Measurements from ENCODE around the gene SLC1A4.

SLC1A4 gene

GRCh38 chr2:65020943-65021528 lies 31.8 kb downstream of the SLC1A4 start:
- no peak for DNase-seq (ENCODE audit: low read depth, low spot score)
- Histone ChIP-seq H3K36me3 (ENCODE audit: insufficient read depth, insufficient read length, low read length) (peaks cover 46% of the 10 kb centered on the region), H3K27me3 (ENCODE audit: insufficient read depth, insufficient read length) (no peaks in the 10 kb centered on the region), H3K4me1 (ENCODE audit: insufficient read depth, insufficient read length) (peaks cover 14% of the 10 kb centered on the region), H3K9me3 (ENCODE audit: insufficient read depth, low read length) (no peaks in the 10 kb centered on the region), H3K4me3 (ENCODE audit: insufficient read length, low read depth) (no peak overlapping the region), H3K9ac (ENCODE audit: insufficient read length, low read depth) (no peak overlapping the region)
- TF ChIP-seq SUZ12 (IDR thresholded peaks at IDR 0.05; ENCODE audit: extremely low read depth, insufficient read depth, insufficient read length) (no peak), YY1 (IDR thresholded peaks at IDR 0.05; ENCODE audit: insufficient read depth, insufficient read length) (no peak), ZNF274 (IDR thresholded peaks at IDR 0.05; ENCODE audit: low read depth, low read length) (no peak)

GRCh38 chr2:65021709-65022108 lies 32.5 kb downstream of the SLC1A4 start:
- no peak overlapping the region for H3K4me3 ChIP-seq (ENCODE audit: insufficient read length, low read depth)
- H3K36me3 ChIP-seq (ENCODE audit: insufficient read depth, insufficient read length, low read length), result peaks cover 40% of the 10 kb centered on the region
- no peaks in the 10 kb centered on the region for H3K27me3 ChIP-seq (ENCODE audit: insufficient read depth, insufficient read length)
- no peaks in the 10 kb centered on the region for H3K9me3 ChIP-seq (ENCODE audit: insufficient read depth, low read length)
- no peak for DNase-seq (ENCODE audit: low read depth, low spot score)
- no peak overlapping the region for H3K9ac ChIP-seq (ENCODE audit: insufficient read length, low read depth)
- peaks cover 14% of the 10 kb centered on the region for H3K4me1 ChIP-seq (ENCODE audit: insufficient read depth, insufficient read length)
- TF ChIP-seq SUZ12 (IDR thresholded peaks at IDR 0.05; ENCODE audit: extremely low read depth, insufficient read depth, insufficient read length) (no peak), YY1 (IDR thresholded peaks at IDR 0.05; ENCODE audit: insufficient read depth, insufficient read length) (no peak), ZNF274 (IDR thresholded peaks at IDR 0.05; ENCODE audit: low read depth, low read length) (no peak)

- H3K9me3 ChIP-seq (ENCODE audit: insufficient read depth, low read length), result no peaks in the 10 kb centered on the region
- H3K36me3 ChIP-seq (ENCODE audit: insufficient read depth, insufficient read length, low read length), result peaks cover 40% of the 10 kb centered on the region
- H3K4me1 ChIP-seq (ENCODE audit: insufficient read depth, insufficient read length), result peaks cover 14% of the 10 kb centered on the region
- H3K4me3 ChIP-seq (ENCODE audit: insufficient read length, low read depth), result no peak overlapping the region
- no peaks in the 10 kb centered on the region for H3K27me3 ChIP-seq (ENCODE audit: insufficient read depth, insufficient read length)
- no peak overlapping the region for H3K9ac ChIP-seq (ENCODE audit: insufficient read length, low read depth)
- TF ChIP-seq SUZ12 (IDR thresholded peaks at IDR 0.05; ENCODE audit: extremely low read depth, insufficient read depth, insufficient read length) (no peak), YY1 (IDR thresholded peaks at IDR 0.05; ENCODE audit: insufficient read depth, insufficient read length) (no peak), ZNF274 (IDR thresholded peaks at IDR 0.05; ENCODE audit: low read depth, low read length) (no peak)
- no peak for DNase-seq (ENCODE audit: low read depth, low spot score)
These were observed 33.0 kb downstream of the SLC1A4 start for GRCh38 chr2:65022189-65022588.

DNA sequence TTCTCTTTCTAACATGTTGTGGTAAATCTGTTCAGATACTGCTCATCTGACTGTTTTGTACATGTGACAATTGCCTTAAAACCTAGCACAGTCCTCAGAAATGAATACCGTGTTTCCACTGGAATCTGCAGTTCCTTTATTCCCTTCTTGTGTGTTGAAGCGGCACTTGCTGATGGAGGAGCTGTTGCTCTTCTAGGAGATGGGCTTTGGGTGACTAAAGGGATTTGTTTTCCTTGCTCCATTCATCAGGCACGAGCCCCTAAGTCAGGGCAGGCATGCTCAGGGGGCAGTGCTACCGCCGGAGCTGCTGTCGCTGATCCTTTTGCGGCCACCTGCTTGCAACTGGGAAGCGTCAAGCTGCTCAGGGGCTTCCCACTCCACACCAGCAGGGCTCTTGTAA lies 34.5 kb downstream of the SLC1A4 start:
- no peak for TF ChIP-seq ZNF274 (IDR thresholded peaks at IDR 0.05; ENCODE audit: low read depth, low read length)
- TF ChIP-seq YY1 (IDR thresholded peaks at IDR 0.05; ENCODE audit: insufficient read depth, insufficient read length), result no peak
- TF ChIP-seq SUZ12 (IDR thresholded peaks at IDR 0.05; ENCODE audit: extremely low read depth, insufficient read depth, insufficient read length), result no peak
- no peaks in the 10 kb centered on the region for H3K9me3 ChIP-seq (ENCODE audit: insufficient read depth, low read length)
- no peak for DNase-seq (ENCODE audit: low read depth, low spot score)
- H3K4me1 ChIP-seq (ENCODE audit: insufficient read depth, insufficient read length), result peaks cover 12% of the 10 kb centered on the region
- no peak overlapping the region for H3K9ac ChIP-seq (ENCODE audit: insufficient read length, low read depth)
- no peaks in the 10 kb centered on the region for H3K27me3 ChIP-seq (ENCODE audit: insufficient read depth, insufficient read length)
- H3K36me3 ChIP-seq (ENCODE audit: insufficient read depth, insufficient read length, low read length), result peaks cover 30% of the 10 kb centered on the region
- no peak overlapping the region for H3K4me3 ChIP-seq (ENCODE audit: insufficient read length, low read depth)

DNA sequence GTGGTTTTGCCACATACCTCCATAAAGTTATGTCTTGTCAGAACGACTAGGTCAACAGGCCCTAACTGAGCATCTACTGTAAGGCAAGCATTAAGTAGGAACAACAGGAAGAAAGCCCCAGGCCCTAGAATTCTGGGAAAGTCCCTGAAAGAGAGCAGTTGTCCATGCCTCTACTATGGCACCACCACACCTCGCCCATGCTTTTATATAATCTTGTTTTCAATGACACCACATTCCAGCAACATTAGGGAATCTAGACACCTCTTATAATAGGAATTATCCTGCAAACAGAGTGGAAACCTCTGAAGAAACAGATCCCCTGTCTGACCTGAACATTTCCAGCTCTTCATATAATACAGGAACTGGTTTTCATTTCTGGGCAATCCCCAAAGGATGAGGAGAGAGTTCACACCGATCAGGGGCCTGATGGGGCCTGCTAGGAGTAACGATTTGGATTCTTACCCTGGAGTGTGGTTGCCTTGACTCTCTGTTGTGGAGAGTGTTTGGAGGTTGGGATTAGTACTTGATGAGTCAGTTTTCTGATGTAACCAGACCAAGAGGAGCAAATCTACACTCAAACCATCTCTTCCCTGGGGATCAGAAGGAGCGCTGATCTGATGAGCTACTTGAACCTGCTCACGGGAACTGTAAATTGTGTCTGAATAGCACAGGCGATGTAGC lies 35.1 kb downstream of the SLC1A4 start:
- H3K27me3 ChIP-seq (ENCODE audit: insufficient read depth, insufficient read length), result no peaks in the 10 kb centered on the region
- DNase-seq (ENCODE audit: low read depth, low spot score), result no peak
- TF ChIP-seq SUZ12 (IDR thresholded peaks at IDR 0.05; ENCODE audit: extremely low read depth, insufficient read depth, insufficient read length) (no peak), YY1 (IDR thresholded peaks at IDR 0.05; ENCODE audit: insufficient read depth, insufficient read length) (no peak), ZNF274 (IDR thresholded peaks at IDR 0.05; ENCODE audit: low read depth, low read length) (no peak)
- H3K9ac ChIP-seq (ENCODE audit: insufficient read length, low read depth), result no peak overlapping the region
- H3K9me3 ChIP-seq (ENCODE audit: insufficient read depth, low read length), result no peaks in the 10 kb centered on the region
- peaks cover 10% of the 10 kb centered on the region for H3K4me1 ChIP-seq (ENCODE audit: insufficient read depth, insufficient read length)
- H3K4me3 ChIP-seq (ENCODE audit: insufficient read length, low read depth), result no peak overlapping the region
- H3K36me3 ChIP-seq (ENCODE audit: insufficient read depth, insufficient read length, low read length), result peaks cover 25% of the 10 kb centered on the region

DNA sequence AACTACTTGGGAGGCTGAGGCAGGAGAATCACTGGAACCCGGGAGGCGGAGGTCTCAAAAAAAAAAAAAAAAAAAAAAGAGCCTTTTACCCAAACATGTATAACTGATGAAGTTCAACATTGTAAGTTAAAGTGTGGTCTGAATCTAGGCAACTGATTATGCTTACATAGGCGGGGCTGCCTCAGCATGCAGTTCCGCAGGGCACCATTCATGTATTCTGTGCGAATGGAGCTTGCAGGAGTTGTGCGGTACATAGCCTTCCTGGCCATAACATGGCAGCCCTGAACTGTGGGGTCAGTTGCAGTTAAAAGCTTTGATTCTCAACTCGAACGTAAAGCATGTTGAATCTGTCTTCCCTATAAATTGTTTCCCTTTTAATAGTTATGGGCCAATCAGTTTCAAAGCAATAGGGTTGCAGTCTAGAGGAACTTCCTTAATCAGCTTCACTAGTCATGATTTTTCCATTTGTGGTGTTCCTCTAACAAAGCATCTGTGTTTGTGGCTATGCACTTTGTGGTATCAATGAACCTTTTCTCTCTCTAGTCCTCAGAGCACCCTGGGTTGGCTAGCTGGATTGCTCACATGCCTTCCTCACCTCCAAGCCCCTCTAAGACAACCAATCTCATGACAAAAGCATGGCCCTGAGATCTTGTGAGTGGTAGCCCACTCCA lies 36.4 kb downstream of the SLC1A4 start:
- DNase-seq (ENCODE audit: low read depth, low spot score), result no peak
- no peak overlapping the region for H3K9ac ChIP-seq (ENCODE audit: insufficient read length, low read depth)
- H3K9me3 ChIP-seq (ENCODE audit: insufficient read depth, low read length), result no peaks in the 10 kb centered on the region
- peaks cover 21% of the 10 kb centered on the region for H3K36me3 ChIP-seq (ENCODE audit: insufficient read depth, insufficient read length, low read length)
- peaks cover 9% of the 10 kb centered on the region for H3K4me1 ChIP-seq (ENCODE audit: insufficient read depth, insufficient read length)
- TF ChIP-seq SUZ12 (IDR thresholded peaks at IDR 0.05; ENCODE audit: extremely low read depth, insufficient read depth, insufficient read length), result no peak
- TF ChIP-seq YY1 (IDR thresholded peaks at IDR 0.05; ENCODE audit: insufficient read depth, insufficient read length), result no peak
- TF ChIP-seq ZNF274 (IDR thresholded peaks at IDR 0.05; ENCODE audit: low read depth, low read length), result no peak
- H3K4me3 ChIP-seq (ENCODE audit: insufficient read length, low read depth), result no peak overlapping the region
- H3K27me3 ChIP-seq (ENCODE audit: insufficient read depth, insufficient read length), result no peaks in the 10 kb centered on the region

- Histone ChIP-seq H3K9me3 (ENCODE audit: insufficient read depth, low read length) (no peaks in the 10 kb centered on the region), H3K4me1 (ENCODE audit: insufficient read depth, insufficient read length) (peaks cover 4% of the 10 kb centered on the region), H3K36me3 (ENCODE audit: insufficient read depth, insufficient read length, low read length) (peaks cover 15% of the 10 kb centered on the region), H3K9ac (ENCODE audit: insufficient read length, low read depth) (no peak overlapping the region), H3K27me3 (ENCODE audit: insufficient read depth, insufficient read length) (no peaks in the 10 kb centered on the region), H3K4me3 (ENCODE audit: insufficient read length, low read depth) (no peak overlapping the region)
- no peak for DNase-seq (ENCODE audit: low read depth, low spot score)
- TF ChIP-seq YY1 (IDR thresholded peaks at IDR 0.05; ENCODE audit: insufficient read depth, insufficient read length) (no peak), ZNF274 (IDR thresholded peaks at IDR 0.05; ENCODE audit: low read depth, low read length) (no peak), SUZ12 (IDR thresholded peaks at IDR 0.05; ENCODE audit: extremely low read depth, insufficient read depth, insufficient read length) (no peak)
These were observed 37.0 kb downstream of the SLC1A4 start for GRCh38 chr2:65026154-65026553.

Data from NT2/D1 (cell line).